HG03108 (cell line): ENCODE measurements around the gene PISD.

ENCODE experiments used
- ATAC-seq: cut with Tn5 transposase; IDR thresholded peaks from one replicate; pipeline ENCODE4 v1.9.1; 2021; ENCODE audit warnings: moderate library complexity; ENCODE audit not compliant: unreplicated experiment

The PISD gene

DNA sequence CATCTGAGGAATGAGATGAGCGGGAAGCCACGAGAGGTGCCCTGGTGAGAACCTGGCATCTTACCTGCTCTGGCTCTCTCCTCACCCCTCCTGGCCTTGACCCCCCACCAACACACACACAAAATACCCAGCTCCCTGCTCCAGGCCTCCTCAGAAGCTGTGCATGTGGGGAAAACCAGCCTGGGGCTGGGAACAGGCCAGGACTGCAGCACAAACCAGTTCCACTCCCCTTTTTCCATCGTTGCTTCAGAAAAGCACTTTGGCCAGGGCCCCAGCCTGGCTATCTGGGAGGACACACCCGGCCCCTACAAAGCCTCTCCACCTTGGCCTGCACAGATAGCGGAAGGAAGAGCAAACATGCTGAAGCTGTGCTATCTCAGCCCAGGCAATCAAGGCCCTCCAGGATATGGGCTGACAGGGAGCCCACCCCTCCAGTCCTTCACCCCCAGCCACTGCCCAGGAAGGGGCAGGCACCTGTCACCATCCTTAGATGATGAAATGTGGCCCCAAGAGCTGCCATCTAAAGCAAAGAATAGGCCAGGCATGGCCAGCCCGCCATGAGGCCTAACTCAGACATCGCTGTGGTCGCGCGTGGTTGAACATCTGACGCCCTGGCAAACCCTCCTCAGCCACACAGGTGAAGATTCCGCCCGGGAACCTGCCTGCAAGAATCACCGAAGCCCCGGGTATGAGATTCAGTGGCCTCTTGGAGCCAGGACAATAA, 35.4 kb downstream of the PISD start:
- no peak for ATAC-seq

GRCh38 chr22:31625661-31626426, 36.2 kb downstream of the PISD start:
- no peak for ATAC-seq

- ATAC-seq: no peak
Observed at GRCh38 chr22:31625257-31625640, 36.8 kb downstream of the PISD start.

- ATAC-seq: no peak
Observed at GRCh38 chr22:31623592-31624304, 38.3 kb downstream of the PISD start.

- no peak for ATAC-seq
Observed at GRCh38 chr22:31622980-31623379, 39.0 kb downstream of the PISD start.

GRCh38 chr22:31621507-31622124, 40.4 kb downstream of the PISD start:
- no peak for ATAC-seq

DNA sequence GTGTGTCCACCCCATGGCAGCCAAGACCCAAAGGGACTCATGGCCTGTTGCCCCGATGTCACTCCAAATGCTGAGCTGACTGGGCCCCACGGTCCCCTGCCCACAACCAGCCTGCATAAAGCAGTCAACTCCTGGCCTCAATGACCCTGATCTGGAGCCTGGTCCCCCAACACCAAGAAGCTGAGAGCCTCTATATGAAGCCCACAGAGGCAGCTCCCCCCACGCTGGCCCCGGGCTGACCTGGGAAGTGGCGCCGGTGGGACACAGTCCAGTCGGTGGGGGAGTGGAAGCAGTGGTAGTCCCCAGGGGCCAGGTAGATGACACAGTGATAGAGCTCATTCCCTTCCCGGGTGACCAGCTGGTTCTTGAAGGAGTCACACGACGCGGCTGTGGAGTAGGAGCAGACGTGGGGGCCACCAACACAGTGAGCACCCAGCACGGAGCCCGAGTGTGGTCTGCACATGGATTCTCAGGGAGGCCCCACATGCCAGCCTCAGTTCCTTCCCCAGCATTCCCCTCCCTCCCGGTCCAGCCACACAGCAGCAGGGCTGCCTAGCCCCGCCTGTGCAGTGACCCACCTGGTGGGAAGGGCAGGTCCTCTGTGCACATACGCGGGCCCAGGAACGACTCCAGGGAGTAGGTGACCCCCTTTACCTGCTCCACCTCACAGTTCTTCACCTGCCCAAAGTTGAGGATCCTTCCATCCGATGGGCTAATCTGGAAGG, 41.1 kb downstream of the PISD start:
- ATAC-seq: no peak

- ATAC-seq: no peak
Observed at GRCh38 chr22:31619611-31620300, 42.3 kb downstream of the PISD start.

GRCh38 chr22:31618471-31619176, 43.4 kb downstream of the PISD start:
- no peak for ATAC-seq

DNA sequence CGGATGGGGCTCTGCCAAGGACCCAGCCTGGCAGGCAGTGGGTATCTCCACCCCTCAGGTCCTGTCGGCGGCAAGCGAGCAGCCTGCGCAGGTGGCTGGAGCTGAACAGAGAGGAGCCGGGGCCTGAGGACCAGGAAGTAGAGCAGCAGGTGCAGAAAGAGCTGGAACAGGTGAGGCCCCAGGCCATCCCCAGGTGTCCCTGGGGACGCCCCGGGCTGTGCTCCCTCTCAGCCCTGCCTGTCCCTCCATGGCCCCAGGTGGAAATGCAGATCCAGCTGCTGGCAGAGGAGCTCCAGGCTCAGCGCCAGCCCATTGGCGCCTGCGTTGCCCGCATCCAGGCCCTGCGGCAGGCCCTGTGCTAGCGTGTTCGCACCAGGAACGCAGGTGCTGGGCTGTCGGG, 44.0 kb downstream of the PISD start:
- no peak for ATAC-seq

GRCh38 chr22:31616315-31616980, 45.6 kb downstream of the PISD start:
- ATAC-seq: peak; percentile 81

DNA sequence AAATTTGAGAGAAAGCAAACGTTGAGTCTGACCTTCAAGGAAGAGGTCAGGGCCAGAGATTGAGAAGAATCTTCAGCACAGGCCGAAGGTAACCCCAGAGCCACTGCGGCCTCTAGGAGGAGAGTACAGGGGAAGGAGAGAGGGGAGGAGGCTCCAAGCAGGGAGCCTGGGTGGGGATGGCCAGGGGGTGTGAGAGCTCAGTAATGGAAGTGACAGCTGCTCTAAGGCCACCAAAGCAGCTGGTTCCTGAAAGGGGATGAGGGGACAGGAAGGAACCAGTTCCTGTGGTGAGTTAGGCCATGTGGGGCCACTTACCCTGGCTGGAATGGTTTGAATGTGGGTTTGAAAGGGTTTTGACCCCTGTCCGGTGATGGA, 46.1 kb downstream of the PISD start:
- ATAC-seq: peak; percentile 15

- ATAC-seq: no peak
Observed at GRCh38 chr22:31615491-31615860, 46.5 kb downstream of the PISD start.

DNA sequence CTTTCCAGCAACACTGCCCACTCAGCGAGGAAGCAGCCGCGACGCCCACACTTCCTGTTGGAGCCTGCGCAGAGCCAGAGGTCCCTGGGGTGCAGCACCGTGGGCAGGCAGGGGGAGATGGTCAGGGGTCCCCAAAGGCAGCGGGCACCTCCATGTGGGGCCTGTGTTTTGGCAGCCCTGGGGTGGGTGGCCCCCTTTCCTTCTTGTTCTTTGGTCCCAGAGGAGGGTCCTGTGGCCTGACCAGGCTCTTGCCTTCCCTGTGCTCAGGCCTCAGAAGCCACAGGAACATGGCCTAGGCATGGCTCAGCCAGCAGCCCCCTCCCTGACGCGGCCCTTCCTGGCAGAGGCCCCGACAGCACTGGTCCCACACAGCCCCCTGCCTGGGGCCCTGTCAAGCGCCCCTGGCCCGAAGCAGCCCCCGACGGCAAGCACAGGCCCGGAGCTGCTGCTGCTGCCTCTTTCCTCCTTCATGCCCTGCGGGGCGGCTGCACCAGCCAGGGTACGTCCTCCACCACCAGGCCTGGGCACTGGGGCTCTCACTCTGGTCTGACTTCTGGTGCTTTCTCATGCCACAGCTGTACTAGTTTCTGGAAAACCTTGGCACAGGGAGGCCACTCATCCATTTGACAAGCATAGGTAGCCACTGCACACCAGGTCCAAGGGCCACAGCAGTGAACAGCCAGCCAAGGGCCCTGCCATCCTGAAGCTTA, 47.1 kb downstream of the PISD start:
- no peak for ATAC-seq

GRCh38 chr22:31613904-31614296, 48.1 kb downstream of the PISD start:
- ATAC-seq: no peak

GRCh38 chr22:31613286-31613903, 48.6 kb downstream of the PISD start:
- no peak for ATAC-seq

DNA sequence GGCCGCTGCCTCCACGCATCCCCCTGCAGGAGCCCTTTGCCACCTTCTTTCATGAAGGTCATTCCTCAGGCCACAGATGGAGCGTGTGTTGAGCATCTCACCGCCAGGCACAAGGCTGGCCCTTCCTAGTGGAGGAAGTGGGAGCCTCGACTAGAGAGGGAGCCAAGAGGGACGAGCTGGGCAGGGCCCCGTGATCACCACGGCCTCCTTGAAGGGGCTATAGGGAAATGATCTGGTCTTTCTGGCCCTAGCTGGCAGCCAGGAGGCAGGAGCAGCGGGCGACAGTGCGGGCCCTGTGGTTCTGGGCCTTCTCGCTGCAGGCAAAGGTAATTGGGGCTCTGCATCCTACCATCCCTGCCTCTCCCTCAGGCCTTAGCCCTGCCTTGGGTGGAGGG, 49.1 kb downstream of the PISD start:
- no peak for ATAC-seq
